Glomerular visceral epithelial cell (primary cell): ENCODE measurements around the gene IFT27.

Experiments
- DNase-seq: peaks from one replicate; pipeline ENCODE4 v3.0.0-alpha.2; 2016; ENCODE audit errors: extremely low spot score

IFT27 gene

GRCh38 chr22:36725366-36726006 is 50.4 kb downstream of the IFT27 start:
- DNase-seq: no peak

- DNase-seq: no peak
Measured at GRCh38 chr22:36724836-36725235, 51.1 kb downstream of the IFT27 start.

- no peak for DNase-seq
Measured at GRCh38 chr22:36722055-36722454, 53.9 kb downstream of the IFT27 start.

GRCh38 chr22:36715647-36716046 is 60.3 kb downstream of the IFT27 start:
- DNase-seq: no peak

GRCh38 chr22:36714110-36714509 is 61.8 kb downstream of the IFT27 start:
- DNase-seq: no peak

- no peak for DNase-seq
Measured at GRCh38 chr22:36713436-36713835, 62.5 kb downstream of the IFT27 start.
